HepG2 (cell line): Measurements from ENCODE around the gene KCNQ1OT1. TPM values are rescaled to one million over a fixed set of nuclear protein-coding genes. Genes with fewer than 3 reads are reported as not detected.

ENCODE experiments used
- DNMT3B ChIP-seq: conservative IDR thresholded peaks from 2 replicates; pipeline ENCODE4 v1.6.1; 2016; ENCODE audit warnings: missing biosample characterization, control low read depth
- HNRNPUL1 ChIP-seq: fragments of 200-400 bp; formaldehyde crosslinking; IDR thresholded peaks from 2 replicates; pipeline ENCODE4 v1.6.1; 2017; ENCODE audit warnings: low read depth, mild to moderate bottlenecking, low read length, moderate library complexity
- KDM4B ChIP-seq: sonication (generic); formaldehyde crosslinking; IDR thresholded peaks from 2 replicates; pipeline ENCODE4 v1.4.0; 2020; ENCODE audit warnings: missing genetic modification reagents
- MAF1 ChIP-seq: sonication (generic); formaldehyde crosslinking; IDR thresholded peaks from 2 replicates; pipeline ENCODE4 v1.5.0; 2020; ENCODE audit warnings: missing genetic modification reagents, borderline replicate concordance
- NFIC ChIP-seq: IDR thresholded peaks from 2 replicates; pipeline ENCODE4 v1.6.1; 2012; ENCODE audit warnings: mild to moderate bottlenecking, low read length, inconsistent platforms
- NFRKB ChIP-seq: fragments of 450-650 bp; IDR thresholded peaks from 2 replicates; pipeline ENCODE4 v1.6.1; 2017
- NR2F6 ChIP-seq, 2 experiments: IDR thresholded peaks; 2 replicates each; pipeline ENCODE4 v1.6.1; 2016; ENCODE audit warnings: antibody characterized with exemption in 1 of 2, mild to moderate bottlenecking in 1 of 2
- SRSF1 ChIP-seq: fragments of 200-400 bp; formaldehyde crosslinking; optimal IDR thresholded peaks from 2 replicates; pipeline ENCODE3; 2017; ENCODE audit warnings: mild to moderate bottlenecking, low read depth, low read length, moderate library complexity
- THRA ChIP-seq: sonication (generic); formaldehyde crosslinking; IDR thresholded peaks from 2 replicates; pipeline ENCODE4 v1.4.0; 2020; ENCODE audit warnings: missing genetic modification reagents, borderline replicate concordance
- ZNF616 ChIP-seq: sonication (generic); formaldehyde crosslinking; IDR thresholded peaks from 2 replicates; pipeline ENCODE4 v1.5.0; 2020; ENCODE audit warnings: low read depth, mild to moderate bottlenecking, missing genetic modification reagents
- ZNF720 ChIP-seq: sonication (generic); formaldehyde crosslinking; IDR thresholded peaks from 2 replicates; pipeline ENCODE4 v1.4.0; 2020; ENCODE audit warnings: missing genetic modification reagents
- ZNF775 ChIP-seq: sonication (generic); formaldehyde crosslinking; IDR thresholded peaks from 2 replicates; pipeline ENCODE4 v1.4.0; 2020; ENCODE audit warnings: missing genetic modification reagents, mild to moderate bottlenecking, moderate library complexity, borderline replicate concordance
- ZNF816 ChIP-seq: sonication (generic); formaldehyde crosslinking; IDR thresholded peaks from 2 replicates; pipeline ENCODE4 v1.8.0; 2022; ENCODE audit warnings: missing genetic modification reagents, mild to moderate bottlenecking, borderline replicate concordance
- ZSCAN25 ChIP-seq: sonication (generic); formaldehyde crosslinking; IDR thresholded peaks from 2 replicates; pipeline ENCODE4 v1.8.0; 2022; ENCODE audit warnings: mild to moderate bottlenecking, missing genetic modification reagents
- polyA plus RNA-seq, 8 experiments: library from polyadenylated mRNA; depleted of rRNA in 3 of 8; stranded (reverse) in 7 of 8; unstranded in 1 of 8; fragments of >200 nt; fragmentation: Illumina TruSeq in 4 of 8; extraction: Trizol in 4 of 8; gene quantifications; 2 replicates each; pipeline versions ENCODE4 v1.2.1 to v1.2.3, GENCODE V29; 2011 to 2016; ENCODE audit warnings: low read depth in 4 of 8, missing spikeins in 1 of 8, mixed read lengths in 1 of 8; ENCODE audit not compliant: insufficient read depth in 1 of 8
- total RNA-seq, 5 experiments: library from RNA; depleted of rRNA; stranded (reverse); fragments of >200 nt; fragmentation: Illumina TruSeq; extraction: Trizol; gene quantifications; 2 replicates each; pipeline ENCODE4 v1.2.3, GENCODE V29; 2016; ENCODE audit warnings: low read depth in 1 of 5
- TF ChIP-seq, protein P1 (sequence below): conservative IDR thresholded peaks from 2 replicates; pipeline ENCODE4 v1.6.1; 2018; ENCODE audit warnings: missing genetic modification reagents
- TF ChIP-seq, protein P2 (sequence below), 2 experiments: sonication (generic) in 1 of 2; formaldehyde crosslinking in 1 of 2; IDR thresholded peaks; 2 replicates each; pipeline versions ENCODE4 v1.6.1 to v1.9.0; 2014 to 2022; ENCODE audit warnings: antibody characterized with exemption in 1 of 2, borderline replicate concordance in 1 of 2, inconsistent platforms in 1 of 2, low read depth in 1 of 2, missing genetic modification reagents in 1 of 2
- TF ChIP-seq, protein P3 (sequence below): sonication (generic); formaldehyde crosslinking; IDR thresholded peaks from 2 replicates; pipeline ENCODE4 v1.4.0; 2020; ENCODE audit warnings: mild to moderate bottlenecking, low read depth, missing genetic modification reagents

KCNQ1OT1 gene
- total and polyA plus RNA-seq, 2 of the 13 experiments (the other 11 are each of a cell fraction or from before 2014, with no cell fraction given) = 1.3 to 18.9 TPM

DNA sequence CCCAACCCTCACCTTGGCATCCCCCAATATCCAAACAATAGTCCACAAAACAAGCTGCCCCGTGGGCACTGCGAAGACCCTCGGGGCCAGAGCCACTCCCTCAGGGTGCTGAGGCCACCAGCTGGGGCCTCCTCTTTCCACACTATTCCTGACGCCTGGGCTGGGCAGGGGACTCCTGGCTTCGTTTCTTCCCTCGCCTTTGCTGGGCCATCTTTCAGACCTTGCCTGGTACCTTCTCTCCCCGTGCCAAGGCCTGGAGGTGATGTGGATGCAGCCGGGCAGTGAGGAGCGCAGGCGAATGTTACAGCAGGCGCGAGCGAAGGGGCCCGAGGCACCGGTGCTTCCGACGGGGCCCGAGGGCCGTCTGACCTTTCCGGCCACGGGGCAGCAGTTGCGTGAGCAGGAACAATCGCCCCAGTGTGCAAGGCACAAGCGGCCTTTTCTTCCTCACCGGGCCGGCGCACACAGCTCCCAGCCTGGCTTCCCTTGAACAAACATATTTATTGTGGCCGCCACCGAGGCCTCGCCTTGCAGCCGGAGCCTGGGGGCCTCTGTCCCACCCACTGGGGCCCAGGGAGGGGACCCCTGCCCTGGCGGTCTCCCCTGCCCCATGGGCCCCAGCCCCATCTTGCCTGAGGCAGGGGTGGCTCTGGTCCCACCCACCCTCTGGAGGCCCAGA lies 32.6 kb upstream of the KCNQ1OT1 start (continued):
- no peak for TF ChIP-seq ZNF775
- TF ChIP-seq THRA (CRISPR knock-in tag) = peak; percentile 85; the same call in 1 of the 2 replicates
- TF ChIP-seq NFIC = no peak
- TF ChIP-seq, protein P1, sequence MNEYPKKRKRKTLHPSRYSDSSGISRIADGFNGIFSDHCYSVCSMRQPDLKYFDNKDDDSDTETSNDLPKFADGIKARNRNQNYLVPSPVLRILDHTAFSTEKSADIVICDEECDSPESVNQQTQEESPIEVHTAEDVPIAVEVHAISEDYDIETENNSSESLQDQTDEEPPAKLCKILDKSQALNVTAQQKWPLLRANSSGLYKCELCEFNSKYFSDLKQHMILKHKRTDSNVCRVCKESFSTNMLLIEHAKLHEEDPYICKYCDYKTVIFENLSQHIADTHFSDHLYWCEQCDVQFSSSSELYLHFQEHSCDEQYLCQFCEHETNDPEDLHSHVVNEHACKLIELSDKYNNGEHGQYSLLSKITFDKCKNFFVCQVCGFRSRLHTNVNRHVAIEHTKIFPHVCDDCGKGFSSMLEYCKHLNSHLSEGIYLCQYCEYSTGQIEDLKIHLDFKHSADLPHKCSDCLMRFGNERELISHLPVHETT (CRISPR knock-in tag) = peak; percentile 92
- peak; percentile 63; the same call in 1 of the 2 replicates for TF ChIP-seq KDM4B (CRISPR knock-in tag)
- no peak for TF ChIP-seq MAF1 (CRISPR knock-in tag)
- peak; percentile 97 for TF ChIP-seq NR2F6 (IDR thresholded peaks at IDR 0.05)
- TF ChIP-seq NR2F6 (CRISPR knock-in tag; IDR thresholded peaks at IDR 0.05) = peak; percentile 99
- TF ChIP-seq, protein P2, sequence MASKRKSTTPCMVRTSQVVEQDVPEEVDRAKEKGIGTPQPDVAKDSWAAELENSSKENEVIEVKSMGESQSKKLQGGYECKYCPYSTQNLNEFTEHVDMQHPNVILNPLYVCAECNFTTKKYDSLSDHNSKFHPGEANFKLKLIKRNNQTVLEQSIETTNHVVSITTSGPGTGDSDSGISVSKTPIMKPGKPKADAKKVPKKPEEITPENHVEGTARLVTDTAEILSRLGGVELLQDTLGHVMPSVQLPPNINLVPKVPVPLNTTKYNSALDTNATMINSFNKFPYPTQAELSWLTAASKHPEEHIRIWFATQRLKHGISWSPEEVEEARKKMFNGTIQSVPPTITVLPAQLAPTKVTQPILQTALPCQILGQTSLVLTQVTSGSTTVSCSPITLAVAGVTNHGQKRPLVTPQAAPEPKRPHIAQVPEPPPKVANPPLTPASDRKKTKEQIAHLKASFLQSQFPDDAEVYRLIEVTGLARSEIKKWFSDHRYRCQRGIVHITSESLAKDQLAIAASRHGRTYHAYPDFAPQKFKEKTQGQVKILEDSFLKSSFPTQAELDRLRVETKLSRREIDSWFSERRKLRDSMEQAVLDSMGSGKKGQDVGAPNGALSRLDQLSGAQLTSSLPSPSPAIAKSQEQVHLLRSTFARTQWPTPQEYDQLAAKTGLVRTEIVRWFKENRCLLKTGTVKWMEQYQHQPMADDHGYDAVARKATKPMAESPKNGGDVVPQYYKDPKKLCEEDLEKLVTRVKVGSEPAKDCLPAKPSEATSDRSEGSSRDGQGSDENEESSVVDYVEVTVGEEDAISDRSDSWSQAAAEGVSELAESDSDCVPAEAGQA (IDR thresholded peaks at IDR 0.05; ENCODE audit: low read depth) = no peak
- TF ChIP-seq, protein P2 (CRISPR knock-in tag; IDR thresholded peaks at IDR 0.05; ENCODE audit: borderline replicate concordance) = no peak
- TF ChIP-seq ZNF616 (CRISPR knock-in tag) = peak; percentile 65; the same call in 1 of the 2 replicates
- peak; percentile 96 for TF ChIP-seq ZSCAN25 (CRISPR knock-in tag)
- no peak for TF ChIP-seq HNRNPUL1
- peak; percentile 67 for TF ChIP-seq SRSF1
- TF ChIP-seq NFRKB = no peak
- no peak for TF ChIP-seq DNMT3B (CRISPR knock-in tag)
- no peak for TF ChIP-seq ZNF816 (CRISPR knock-in tag)
- TF ChIP-seq, protein P3, sequence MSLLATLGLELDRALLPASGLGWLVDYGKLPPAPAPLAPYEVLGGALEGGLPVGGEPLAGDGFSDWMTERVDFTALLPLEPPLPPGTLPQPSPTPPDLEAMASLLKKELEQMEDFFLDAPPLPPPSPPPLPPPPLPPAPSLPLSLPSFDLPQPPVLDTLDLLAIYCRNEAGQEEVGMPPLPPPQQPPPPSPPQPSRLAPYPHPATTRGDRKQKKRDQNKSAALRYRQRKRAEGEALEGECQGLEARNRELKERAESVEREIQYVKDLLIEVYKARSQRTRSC = no peak
- no peak for TF ChIP-seq ZNF720
